Keratinocyte (primary cell): ENCODE data around the gene FAM53B. TPM values are rescaled to one million over a fixed set of nuclear protein-coding genes. Genes with fewer than 3 reads are reported as not detected.

ENCODE experiments used
- DNase-seq: peaks from one replicate; pipeline ENCODE4 v3.0.0-alpha.2; 2011; ENCODE audit warnings: low read depth, missing footprints, low spot score
- FAIRE-seq: peaks from 2 replicates; lab custom pipeline; 2011; peaks lifted over from hg19 to GRCh38; lab: Jason Lieb, UNC
- H2AFZ ChIP-seq: 2 replicates; pipeline ENCODE4 v1.6.0; 2012; ENCODE audit warnings: low read length, control low read depth, inconsistent platforms; ENCODE audit not compliant: control insufficient read depth
- H3K27ac ChIP-seq: 2 replicates; pipeline ENCODE4 v1.5.1; 2011; ENCODE audit warnings: low read length; ENCODE audit not compliant: control insufficient read depth, insufficient read depth
- H3K27me3 ChIP-seq: 3 replicates; pipeline ENCODE4 v1.6.0; 2011; ENCODE audit warnings: low read length; ENCODE audit not compliant: control insufficient read depth, insufficient read depth; ENCODE audit errors: extremely low read depth
- H3K36me3 ChIP-seq, 2 experiments: 2 replicates in 1 of 2; 3 replicates in 1 of 2; pipeline ENCODE4 v1.5.1; 2011; ENCODE audit warnings: low read length in 2 of 2, mild to moderate bottlenecking in 1 of 2; ENCODE audit not compliant: control insufficient read depth in 2 of 2, insufficient read depth in 2 of 2; ENCODE audit errors: extremely low read depth in 1 of 2
- H3K4me1 ChIP-seq: 3 replicates; pipeline ENCODE4 v1.5.1; 2011; ENCODE audit warnings: low read length; ENCODE audit not compliant: control insufficient read depth, insufficient read depth; ENCODE audit errors: extremely low read depth
- H3K4me2 ChIP-seq: 3 replicates; pipeline ENCODE4 v1.6.0; 2011; ENCODE audit warnings: low read depth, low read length; ENCODE audit not compliant: control insufficient read depth, insufficient read depth; ENCODE audit errors: extremely low read depth
- H3K4me3 ChIP-seq, 3 experiments: fragments of 200-600 bp in 1 of 3; sonication (generic) in 1 of 3; 2 replicates in 2 of 3; 3 replicates in 1 of 3; pipeline ENCODE4 v1.5.1; 2011 to 2016; ENCODE audit warnings: low read length in 3 of 3, mild to moderate bottlenecking in 3 of 3, control low read depth in 2 of 3, inconsistent platforms in 1 of 3, low read depth in 1 of 3, mixed read lengths in 1 of 3, mixed run types in 1 of 3, moderate library complexity in 1 of 3; ENCODE audit not compliant: control insufficient read depth in 2 of 3, insufficient read depth in 2 of 3; ENCODE audit errors: extremely low read depth in 1 of 3
- H3K79me2 ChIP-seq: 2 replicates; pipeline ENCODE4 v1.6.0; 2012; ENCODE audit warnings: low read length; ENCODE audit not compliant: control insufficient read depth, insufficient read depth
- H3K9ac ChIP-seq: 3 replicates; pipeline ENCODE4 v1.6.0; 2011; ENCODE audit warnings: low read length; ENCODE audit not compliant: control insufficient read depth, insufficient read depth; ENCODE audit errors: extremely low read depth
- H3K9me1 ChIP-seq: 3 replicates; pipeline ENCODE4 v1.6.0; 2011; ENCODE audit warnings: low read length; ENCODE audit not compliant: control insufficient read depth, insufficient read depth; ENCODE audit errors: extremely low read depth
- H3K9me3 ChIP-seq: 2 replicates; pipeline ENCODE4 v1.5.1; 2012; ENCODE audit warnings: low read depth, low read length; ENCODE audit not compliant: control insufficient read depth
- H4K20me1 ChIP-seq: 3 replicates; pipeline ENCODE4 v1.6.0; 2011; ENCODE audit warnings: low read length; ENCODE audit not compliant: control insufficient read depth, insufficient read depth; ENCODE audit errors: extremely low read depth
- EZH2 ChIP-seq: IDR thresholded peaks from one replicate; pipeline ENCODE4 v1.6.1; 2012; ENCODE audit warnings: inconsistent platforms, mild to moderate bottlenecking, low read length, moderate library complexity
- dilution Hi-C: fragments of 300-500 bp; cut with MboI; formaldehyde crosslinking; loops from one replicate; pipeline ENCODE4 v1.7.0; 2020; ENCODE audit warnings: low sequenced_read_pairs; ENCODE audit not compliant: extremely low pct_ligation_motif_present
- polyA plus RNA-seq, 5 experiments: library from polyadenylated mRNA; depleted of rRNA in 3 of 5; stranded (reverse) in 3 of 5; stranded (forward) in 1 of 5; unstranded in 1 of 5; fragments of >200 nt; gene quantifications; 1 replicate in 1 of 5; 2 replicates in 3 of 5; 3 replicates in 1 of 5; pipeline versions ENCODE4 v1.2.1 to v1.2.3, GENCODE V29; 2011 to 2012; ENCODE audit warnings: missing spikeins in 2 of 5, low read depth in 1 of 5, low replicate concordance in 1 of 5
- TF ChIP-seq, protein P1 (sequence below), 3 experiments: IDR thresholded peaks in 1 of 3; conservative IDR thresholded peaks in 1 of 3; optimal IDR thresholded peaks in 1 of 3; 2 replicates in 2 of 3; 3 replicates in 1 of 3; pipeline versions ENCODE3 to v1.5.1; 2011; ENCODE audit warnings: low read length in 3 of 3, mild to moderate bottlenecking in 3 of 3, moderate library complexity in 2 of 3, control low read depth in 1 of 3, inconsistent platforms in 1 of 3; ENCODE audit not compliant: insufficient read depth in 2 of 3; ENCODE audit errors: extremely low read depth in 1 of 3

The FAM53B gene
- polyA plus RNA-seq, 1 donor (not counting 4 experiments of a cell fraction or from before 2014, with no cell fraction given) = 8.6 TPM

- peaks cover 7 to 14% of the 10 kb centered on the region in 2 experiments for H3K36me3 ChIP-seq
- no peaks in the 10 kb centered on the region for H3K9me3 ChIP-seq
- H3K9me1 ChIP-seq = peaks cover 2% of the 10 kb centered on the region
- H3K4me3 ChIP-seq = no peak overlapping the region
- dilution Hi-C loops = no loop called here
- H4K20me1 ChIP-seq = peaks cover 6% of the 10 kb centered on the region
- FAIRE-seq (no peak), DNase-seq (no peak)
- TF ChIP-seq, protein P1, sequence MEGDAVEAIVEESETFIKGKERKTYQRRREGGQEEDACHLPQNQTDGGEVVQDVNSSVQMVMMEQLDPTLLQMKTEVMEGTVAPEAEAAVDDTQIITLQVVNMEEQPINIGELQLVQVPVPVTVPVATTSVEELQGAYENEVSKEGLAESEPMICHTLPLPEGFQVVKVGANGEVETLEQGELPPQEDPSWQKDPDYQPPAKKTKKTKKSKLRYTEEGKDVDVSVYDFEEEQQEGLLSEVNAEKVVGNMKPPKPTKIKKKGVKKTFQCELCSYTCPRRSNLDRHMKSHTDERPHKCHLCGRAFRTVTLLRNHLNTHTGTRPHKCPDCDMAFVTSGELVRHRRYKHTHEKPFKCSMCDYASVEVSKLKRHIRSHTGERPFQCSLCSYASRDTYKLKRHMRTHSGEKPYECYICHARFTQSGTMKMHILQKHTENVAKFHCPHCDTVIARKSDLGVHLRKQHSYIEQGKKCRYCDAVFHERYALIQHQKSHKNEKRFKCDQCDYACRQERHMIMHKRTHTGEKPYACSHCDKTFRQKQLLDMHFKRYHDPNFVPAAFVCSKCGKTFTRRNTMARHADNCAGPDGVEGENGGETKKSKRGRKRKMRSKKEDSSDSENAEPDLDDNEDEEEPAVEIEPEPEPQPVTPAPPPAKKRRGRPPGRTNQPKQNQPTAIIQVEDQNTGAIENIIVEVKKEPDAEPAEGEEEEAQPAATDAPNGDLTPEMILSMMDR (optimal IDR thresholded peaks at IDR 0.05 in 1 of 3, IDR thresholded peaks at IDR 0.05 in 1 of 3, conservative IDR thresholded peaks at IDR 0.05 in 1 of 3; ENCODE audit: extremely low read depth in 1 of 3, insufficient read depth in 2 of 3, low read length in 3 of 3) = no peak
- no peak for TF ChIP-seq EZH2
- H3K27ac ChIP-seq = no peak overlapping the region
- no peaks in the 10 kb centered on the region for H3K27me3 ChIP-seq
- H3K79me2 ChIP-seq = peaks cover 17% of the 10 kb centered on the region
- peaks cover 5% of the 10 kb centered on the region for H3K4me1 ChIP-seq
- no peak overlapping the region for H2AFZ ChIP-seq
- no peak overlapping the region for H3K4me2 ChIP-seq
- no peak overlapping the region for H3K9ac ChIP-seq
Measured at GRCh38 chr10:124667425-124668345, 76.5 kb downstream of the FAM53B start.

- Histone ChIP-seq H3K27me3 (no peaks in the 10 kb centered on the region), H2AFZ (no peak overlapping the region), H3K36me3 (peaks cover 7 to 14% of the 10 kb centered on the region in 2 experiments), H3K79me2 (peaks cover 15% of the 10 kb centered on the region), H3K4me3 (no peak overlapping the region), H3K9me3 (no peaks in the 10 kb centered on the region), H4K20me1 (peaks cover 3% of the 10 kb centered on the region), H3K4me1 (peaks cover under 1% of the 10 kb centered on the region), H3K27ac (no peak overlapping the region), H3K9me1 (peaks cover 2% of the 10 kb centered on the region), H3K9ac (no peak overlapping the region), H3K4me2 (no peak overlapping the region)
- no peak for DNase-seq
- no peak for FAIRE-seq
- dilution Hi-C loops = no loop called here
- no peak for TF ChIP-seq EZH2
- TF ChIP-seq, protein P1 (optimal IDR thresholded peaks at IDR 0.05 in 1 of 3, IDR thresholded peaks at IDR 0.05 in 1 of 3, conservative IDR thresholded peaks at IDR 0.05 in 1 of 3; ENCODE audit: extremely low read depth in 1 of 3, insufficient read depth in 2 of 3, low read length in 3 of 3) = no peak
Measured at GRCh38 chr10:124666494-124666893, 77.7 kb downstream of the FAM53B start.
